Right renal pelvis (tissue), 4 donors: Measurements from ENCODE around the gene KSR1. TPM values are rescaled to one million over a fixed set of nuclear protein-coding genes. Genes with fewer than 3 reads are reported as not detected.
"Not testable (repeated sequence)": the region's sequence is repeated elsewhere in the genome, so short reads cannot be mapped to it uniquely, and the experiment has no call there.

ENCODE experiments used
- DNase-seq, 4 donors: peaks; one replicate each; pipeline ENCODE4 v3.0.0-alpha.2; 2013; ENCODE audit warnings: low read depth in 4 of 4, low spot score in 3 of 4, missing footprints in 1 of 4
- polyA plus RNA-seq, 4 donors: library from polyadenylated mRNA; unstranded; fragments of 120-200 nt; gene quantifications; one replicate each; pipeline ENCODE4 v1.2.1, GENCODE V29; 2013; ENCODE audit not compliant: insufficient read length in 4 of 4

KSR1 gene
- polyA plus RNA-seq, 4 donors = 41.7 to 54.6 (median 48.1) TPM

DNA sequence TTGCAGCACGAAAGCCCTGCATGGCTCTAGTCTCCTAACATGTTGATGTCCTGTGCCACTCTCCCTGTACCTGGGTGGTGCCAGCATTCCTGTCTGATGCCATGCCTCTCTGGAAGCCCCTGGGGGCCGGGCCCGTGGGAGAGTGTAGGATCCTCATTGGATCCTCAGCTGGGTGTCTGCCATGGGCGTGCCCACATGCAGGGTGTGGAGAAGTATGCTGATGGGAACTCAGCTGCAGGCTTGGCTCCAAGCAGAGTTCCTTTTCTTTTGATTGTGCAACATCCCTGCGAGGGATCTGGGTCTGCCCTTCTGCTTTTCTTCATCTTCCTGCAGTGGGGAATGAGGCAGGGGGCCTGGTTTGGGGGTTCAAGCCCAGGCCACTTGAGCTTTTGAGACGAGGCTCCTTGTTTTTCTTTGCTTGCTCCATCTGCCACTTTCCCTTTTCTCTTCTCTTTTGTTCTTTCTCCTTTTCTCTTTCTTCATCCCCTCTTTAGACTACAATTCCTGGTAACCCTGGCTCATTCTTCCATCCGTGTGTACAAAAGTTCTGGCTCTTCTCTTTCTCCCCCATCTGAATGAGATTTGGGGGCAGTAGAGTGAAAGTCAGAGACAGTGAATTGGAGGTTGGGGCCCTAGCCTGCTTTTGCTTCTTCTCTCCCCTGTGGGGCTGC, 32.9 kb downstream of the KSR1 start:
- DNase-seq = no peak

DNA sequence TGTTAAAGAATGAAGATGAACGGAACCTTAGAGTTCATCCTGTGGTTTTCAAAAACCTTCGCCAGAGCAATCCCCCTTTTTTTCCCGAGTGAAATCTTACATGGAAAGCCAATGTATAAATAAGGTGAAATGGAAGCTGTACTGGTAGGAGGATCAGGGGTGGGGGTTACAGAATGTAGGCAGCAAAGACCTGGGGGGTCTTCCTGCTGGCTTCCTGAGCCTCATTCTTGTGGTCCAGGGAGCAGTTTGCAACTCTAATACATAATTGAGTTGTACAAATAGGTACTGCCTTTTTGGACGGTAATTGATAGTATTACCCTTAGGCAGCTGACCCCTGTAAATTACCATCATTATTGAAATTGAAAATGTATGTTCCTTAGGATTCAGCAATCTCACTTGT, 34.1 kb downstream of the KSR1 start:
- no peak for DNase-seq

DNA sequence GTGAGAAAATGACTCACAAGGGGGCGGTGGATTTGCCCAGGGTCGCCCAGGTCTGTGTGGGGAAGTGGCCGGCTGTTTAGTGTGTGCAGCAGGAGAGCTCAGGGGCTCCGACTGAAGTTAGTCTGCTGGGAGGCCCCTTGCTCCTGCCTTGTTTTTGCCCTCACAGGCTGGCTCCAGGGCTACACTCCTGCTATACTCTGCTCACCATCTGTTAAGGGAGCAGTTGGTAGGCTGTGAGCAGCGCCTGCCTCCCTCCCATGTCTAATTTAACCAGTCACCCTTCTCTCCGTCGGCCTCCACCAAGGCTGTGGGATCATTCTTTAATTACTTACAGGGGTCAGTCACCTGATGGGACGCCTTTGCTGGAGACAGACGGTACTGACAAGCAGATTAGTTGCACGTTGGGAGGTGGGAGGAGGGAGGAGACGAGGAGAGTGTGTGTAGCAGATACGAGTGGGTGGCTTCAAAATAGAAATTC, 35.5 kb downstream of the KSR1 start:
- no peak for DNase-seq

DNA sequence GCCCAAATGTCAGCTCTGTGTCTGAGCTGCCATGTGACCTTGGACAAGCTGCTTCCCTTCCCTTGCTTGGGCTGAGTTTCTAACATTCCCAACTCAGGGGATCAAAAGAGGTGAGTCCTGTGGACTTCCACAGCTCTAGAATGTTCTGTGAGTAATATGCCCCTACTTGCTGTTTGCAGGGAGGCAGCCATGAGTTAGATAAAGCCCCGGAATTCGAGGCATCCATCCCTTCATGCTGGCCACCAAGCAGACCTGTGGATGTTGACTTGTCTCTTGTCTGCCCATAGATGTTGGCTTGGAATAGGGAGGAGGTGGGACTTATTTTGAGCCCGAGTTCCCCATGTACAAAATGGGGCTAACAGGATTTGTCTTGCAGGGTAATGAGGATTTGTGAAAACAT, 36.2 kb downstream of the KSR1 start:
- DNase-seq = no peak

DNA sequence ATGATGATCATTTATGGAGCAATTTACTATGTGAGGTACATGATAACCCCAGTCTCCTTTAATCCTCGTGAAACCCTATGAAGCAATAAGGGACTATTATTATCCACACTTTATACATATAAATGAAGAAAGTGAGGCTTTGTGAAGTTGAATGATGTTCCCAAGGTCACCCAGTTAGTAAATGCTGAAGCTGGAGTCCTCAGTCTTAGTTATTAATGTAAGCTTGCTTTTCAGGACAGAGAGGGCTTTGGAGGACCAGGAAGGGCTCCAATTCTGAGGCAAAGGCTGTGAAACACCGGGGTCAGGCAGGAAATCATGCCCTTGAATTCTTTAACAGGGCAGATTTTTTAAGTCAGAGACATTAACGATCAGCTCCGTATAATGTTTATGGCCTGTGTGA, 36.8 kb downstream of the KSR1 start:
- DNase-seq = no peak

DNA sequence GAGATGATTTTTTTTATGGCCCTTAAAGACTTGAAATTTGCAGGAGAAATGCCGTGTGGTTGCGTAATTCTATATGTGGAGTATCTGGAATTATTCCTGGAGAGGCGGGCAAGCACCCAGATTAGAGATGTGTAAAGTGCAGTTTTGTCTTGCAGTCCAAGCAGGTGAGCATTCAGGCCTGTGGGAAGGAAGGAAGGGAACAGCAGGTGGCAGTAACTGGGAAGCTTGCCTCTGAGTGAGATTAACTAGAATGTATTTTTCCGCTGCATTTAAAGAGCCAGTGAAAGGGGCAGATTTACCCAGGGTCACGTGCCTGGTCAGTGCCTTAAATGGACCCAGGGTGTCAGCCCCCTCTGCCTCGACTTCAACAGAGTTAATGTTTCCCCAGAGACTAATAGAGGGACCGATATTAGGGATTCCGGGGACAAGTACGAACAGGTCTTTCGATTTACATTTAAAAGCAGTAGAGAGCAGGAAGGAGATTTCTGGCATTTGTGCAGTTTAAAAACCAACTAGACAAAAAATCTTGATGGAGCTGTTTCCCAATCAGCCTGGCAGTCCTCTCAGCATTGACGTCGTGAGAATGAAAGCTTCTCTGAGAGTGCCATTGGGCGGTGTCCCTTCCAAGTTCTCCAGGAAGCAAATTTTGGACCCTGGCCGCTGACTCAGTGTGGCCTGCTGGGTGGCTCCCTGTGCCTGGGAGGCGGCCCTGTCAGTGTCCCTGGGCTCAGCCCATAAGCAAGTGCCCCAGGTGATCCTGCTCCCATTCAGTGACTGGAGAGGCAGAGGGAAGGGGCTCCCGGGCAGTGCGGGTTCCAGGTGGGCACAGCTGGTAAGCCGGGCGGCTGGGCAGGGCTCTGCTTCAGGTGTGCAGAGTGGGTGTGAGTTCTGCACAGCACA, 38.2 kb downstream of the KSR1 start:
- no peak for DNase-seq

DNA sequence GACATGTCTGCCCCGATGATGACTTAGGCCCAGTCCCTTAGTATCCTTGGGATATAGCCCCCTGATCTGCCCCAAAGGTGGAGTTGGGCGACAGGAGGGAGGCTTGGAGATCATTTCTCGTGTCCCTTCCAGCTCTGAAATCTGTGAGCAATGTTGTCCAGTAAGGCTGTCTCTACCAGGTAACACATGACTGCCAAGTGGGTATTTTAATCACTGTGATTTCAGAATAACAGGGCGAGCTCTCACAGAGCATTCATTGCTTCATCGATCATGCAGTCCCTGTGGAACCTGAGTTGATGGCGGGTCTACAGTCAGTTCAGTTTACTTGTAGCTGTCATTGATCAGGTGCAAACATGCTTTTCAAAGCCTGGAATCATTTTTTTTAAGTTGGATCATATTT, 39.2 kb downstream of the KSR1 start:
- DNase-seq = no peak

DNA sequence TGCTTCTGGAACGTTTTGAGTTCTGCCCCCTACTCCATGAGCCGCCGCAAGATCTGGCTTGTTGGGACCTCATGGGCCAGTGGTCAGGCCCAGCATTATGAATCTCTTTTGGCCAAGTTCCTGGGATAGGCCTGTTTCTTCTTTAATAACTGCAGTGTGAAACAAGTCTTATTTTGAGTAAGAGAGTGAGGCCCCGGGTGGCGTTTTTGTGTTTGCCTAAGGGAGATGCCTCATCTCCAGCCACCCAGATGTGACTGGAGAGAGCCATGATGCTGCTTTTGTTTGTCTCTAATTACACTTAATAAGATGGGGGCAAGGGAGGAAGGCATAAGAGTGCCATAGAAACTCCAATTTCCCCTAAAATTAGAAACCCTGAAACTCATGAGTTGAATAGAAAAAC, 39.8 kb downstream of the KSR1 start:
- DNase-seq = no peak

DNA sequence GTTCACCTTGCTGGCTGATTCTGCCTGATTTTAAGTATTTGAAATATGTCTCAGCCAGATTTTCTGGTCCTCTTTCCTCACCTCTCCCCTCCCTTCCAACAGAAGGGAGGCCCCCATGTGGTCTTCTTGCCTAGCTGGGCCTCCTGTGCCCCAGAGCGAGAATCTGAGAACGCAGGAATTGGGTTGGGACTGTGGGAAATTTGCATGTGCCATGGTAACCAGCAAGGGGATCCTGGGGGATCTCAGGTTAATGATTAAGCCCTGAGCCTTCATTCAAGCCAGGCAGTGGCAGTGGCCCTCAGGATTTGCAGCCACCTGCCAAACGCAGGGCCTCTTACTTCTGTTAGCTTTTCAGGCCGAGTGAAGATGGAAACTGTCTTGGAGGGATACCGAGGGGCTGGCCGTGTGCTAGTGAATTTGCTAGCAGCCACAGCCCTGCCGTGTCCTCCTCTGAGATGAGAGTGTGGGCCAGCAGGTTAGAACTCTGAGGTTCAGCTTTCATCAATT, 40.2 kb downstream of the KSR1 start:
- DNase-seq = peak in 3 of 4 donors; percentile 61 to 83 (median 78)

DNA sequence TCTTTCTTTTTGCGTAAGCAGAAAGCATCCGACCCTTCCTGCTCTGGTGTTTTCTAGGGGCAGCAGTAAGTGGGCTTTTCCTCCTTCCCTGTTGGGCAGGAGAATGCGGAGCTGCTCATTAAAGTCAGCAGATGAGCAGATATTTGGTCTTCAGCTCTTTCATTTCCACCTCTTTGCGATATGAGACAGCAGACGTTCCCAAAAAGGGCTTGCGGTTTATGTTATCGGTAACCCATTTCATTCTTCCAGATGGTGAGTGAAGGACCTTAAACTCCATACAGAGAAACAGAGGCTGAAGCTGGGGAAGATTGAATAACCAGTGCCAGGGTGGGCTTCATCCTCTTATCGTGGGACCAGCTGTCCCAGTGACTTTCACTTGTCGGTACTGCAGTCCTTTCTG, 40.7 kb downstream of the KSR1 start:
- DNase-seq = no peak

DNA sequence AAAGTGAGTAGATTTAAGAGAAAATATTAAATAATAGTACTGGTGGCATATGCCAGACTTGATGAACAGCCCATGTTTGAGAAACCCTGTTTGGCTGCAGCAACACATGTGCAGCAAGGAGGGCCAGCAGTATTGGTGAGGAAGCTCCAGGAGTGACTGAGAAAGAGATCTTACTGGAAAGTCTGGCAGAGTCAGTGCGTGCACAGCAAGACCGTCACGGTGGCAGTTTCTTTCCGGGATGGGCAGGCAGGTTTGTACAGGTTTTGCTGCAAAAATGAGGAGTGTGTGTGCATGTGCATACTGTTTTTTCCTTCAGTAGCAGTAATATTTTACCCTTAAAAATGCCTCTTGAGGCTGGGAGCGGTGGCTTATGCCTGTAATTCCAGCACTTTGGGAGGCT, 41.4 kb downstream of the KSR1 start:
- no peak for DNase-seq

DNA sequence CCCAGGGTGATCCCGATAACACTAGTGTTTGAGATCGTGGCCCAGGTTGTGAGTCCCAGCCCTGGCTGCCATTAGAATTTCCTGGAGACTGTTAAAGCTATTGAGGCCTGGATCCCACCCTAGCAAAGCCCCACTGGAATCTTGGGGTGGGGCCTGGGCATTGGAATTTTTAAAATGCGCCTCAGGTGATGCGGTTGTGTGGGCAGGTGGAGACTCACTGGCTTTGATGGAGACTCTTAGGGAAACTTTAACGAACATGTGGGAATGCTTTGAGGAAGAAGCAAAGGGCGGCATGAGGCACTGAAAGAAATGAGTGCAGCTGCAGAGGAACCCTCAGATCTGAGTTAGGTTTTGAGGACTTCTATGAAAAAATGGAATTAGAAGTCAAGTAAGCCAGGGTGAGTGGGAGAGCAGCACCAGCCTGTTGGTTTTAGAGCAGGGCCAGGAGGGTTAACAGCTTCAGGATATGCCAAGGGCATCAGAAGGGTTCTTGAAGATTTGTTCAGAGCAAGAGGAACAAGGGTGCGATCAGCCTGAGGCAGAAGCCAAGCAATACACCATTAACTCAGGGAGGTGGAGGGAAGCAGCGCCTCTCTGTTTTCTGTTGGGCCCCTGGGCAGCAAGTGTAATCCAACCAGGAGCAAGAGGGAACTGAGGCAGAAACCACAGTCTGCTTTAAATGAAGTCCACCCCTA, 42.5 kb downstream of the KSR1 start:
- DNase-seq = no peak

DNA sequence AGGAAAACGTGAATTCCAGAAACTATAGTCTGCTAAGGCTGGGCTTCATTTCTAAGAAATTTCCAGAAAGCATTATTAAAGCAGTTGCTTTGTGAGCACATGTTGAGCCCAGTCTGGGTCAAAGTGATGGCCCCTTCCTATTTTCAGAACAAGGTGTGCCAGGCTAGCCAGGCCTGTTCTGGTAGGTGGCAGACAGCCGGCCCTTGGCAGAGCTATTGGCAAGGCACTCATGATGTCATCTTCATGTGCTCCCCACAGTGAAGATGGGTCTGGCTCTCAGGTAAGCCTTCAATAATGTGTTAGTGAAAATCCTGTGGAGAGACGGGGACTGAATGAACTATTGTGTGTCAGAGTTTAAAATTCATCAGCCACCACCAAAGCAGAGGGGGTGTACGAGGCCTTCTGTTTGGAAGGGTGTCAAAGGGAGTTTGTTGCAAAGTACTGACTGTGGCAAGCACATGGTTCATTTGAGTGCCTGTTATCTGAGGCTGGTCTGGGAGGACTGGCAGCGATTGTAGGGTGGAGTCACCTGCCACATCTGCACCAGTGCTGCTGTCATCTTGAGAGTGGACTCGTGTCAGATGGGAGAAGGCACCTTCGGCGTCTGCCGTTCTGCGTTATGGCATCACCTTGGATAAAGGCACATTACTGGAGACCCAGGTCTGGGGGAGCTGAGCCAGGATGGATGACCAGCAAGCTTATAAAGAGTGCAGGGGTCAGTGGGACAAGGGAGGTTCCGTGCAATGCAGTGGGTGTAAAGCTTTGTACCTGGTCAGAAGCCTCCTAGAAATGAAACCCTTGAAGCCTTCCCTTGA, 43.4 kb downstream of the KSR1 start:
- no peak for DNase-seq

DNA sequence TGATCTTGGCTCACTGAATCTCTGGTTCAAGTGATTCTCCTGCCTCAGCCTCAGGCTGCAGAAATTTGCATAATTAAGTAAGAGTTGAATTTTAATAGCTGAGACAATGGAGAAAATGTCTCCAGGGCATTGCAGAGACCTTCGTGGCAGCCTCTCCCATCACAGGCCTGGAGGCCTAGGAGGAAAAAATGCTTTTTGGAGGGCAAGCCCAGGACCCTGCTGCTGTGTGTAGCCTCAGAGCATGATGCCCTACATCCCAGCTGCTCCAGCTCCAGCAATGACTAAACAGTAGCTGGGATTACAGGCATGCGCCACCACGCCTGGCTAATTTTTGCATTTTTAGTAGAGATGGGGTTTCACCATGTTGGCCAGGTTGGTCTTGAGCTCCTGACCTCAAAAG, 45.1 kb downstream of the KSR1 start:
- not testable (repeated sequence) for DNase-seq

DNA sequence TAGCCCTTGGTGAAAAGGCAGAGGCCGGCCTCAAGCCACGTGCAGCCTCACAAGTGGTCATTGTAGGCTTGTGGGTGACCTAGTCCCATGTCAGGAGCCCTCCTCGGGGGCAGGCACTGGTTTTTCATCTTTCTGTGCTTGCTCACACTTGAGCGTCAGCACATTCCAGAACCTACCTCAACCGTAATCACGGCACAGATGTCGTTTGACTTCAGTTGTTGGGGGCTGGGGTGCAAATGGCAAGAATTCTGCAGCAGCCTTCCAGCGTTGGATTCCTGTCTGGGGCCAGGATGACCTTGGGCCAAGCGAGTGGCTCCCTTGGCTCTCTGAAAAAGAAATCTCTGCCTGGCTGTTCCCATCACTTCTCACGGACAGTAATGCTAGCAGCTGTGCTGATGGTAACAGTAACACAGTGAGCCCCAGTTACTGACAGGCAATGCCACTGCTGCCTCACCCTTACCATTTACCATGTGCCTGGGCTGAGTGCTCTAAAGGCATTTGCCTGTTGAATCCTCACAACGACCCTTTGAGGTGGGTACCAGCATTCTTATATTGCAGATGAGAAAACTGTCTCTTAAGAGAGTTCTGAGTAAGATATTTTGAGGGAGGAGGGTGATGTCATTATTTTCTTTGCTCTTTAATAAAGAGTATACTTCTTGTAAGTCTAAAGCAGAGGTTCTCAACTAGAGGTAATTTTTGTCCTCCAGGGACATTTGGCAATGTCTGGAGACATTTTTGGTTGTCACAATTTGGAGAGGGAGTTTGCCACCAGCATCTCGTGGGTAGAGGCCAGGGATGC, 46.5 kb downstream of the KSR1 start:
- DNase-seq = no peak

DNA sequence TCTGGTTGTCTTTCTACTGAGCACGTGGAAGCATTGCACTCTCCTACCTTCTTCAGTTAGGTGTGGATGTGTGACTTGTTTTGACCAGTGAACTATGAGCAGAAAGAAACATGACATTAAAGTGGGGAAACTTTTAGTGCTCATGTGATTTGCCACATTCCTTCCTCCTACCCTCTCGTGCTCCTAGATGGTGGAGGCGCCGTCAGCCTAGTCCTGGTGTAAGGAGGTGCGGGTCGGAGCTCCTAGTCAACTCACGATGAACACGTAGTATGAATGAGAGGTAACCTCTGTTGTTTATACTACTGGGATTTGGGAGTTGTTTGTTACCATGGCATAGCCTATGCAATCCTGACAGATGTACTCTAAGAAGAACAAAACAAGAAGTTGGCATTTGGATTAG, 47.4 kb downstream of the KSR1 start:
- DNase-seq = no peak

DNA sequence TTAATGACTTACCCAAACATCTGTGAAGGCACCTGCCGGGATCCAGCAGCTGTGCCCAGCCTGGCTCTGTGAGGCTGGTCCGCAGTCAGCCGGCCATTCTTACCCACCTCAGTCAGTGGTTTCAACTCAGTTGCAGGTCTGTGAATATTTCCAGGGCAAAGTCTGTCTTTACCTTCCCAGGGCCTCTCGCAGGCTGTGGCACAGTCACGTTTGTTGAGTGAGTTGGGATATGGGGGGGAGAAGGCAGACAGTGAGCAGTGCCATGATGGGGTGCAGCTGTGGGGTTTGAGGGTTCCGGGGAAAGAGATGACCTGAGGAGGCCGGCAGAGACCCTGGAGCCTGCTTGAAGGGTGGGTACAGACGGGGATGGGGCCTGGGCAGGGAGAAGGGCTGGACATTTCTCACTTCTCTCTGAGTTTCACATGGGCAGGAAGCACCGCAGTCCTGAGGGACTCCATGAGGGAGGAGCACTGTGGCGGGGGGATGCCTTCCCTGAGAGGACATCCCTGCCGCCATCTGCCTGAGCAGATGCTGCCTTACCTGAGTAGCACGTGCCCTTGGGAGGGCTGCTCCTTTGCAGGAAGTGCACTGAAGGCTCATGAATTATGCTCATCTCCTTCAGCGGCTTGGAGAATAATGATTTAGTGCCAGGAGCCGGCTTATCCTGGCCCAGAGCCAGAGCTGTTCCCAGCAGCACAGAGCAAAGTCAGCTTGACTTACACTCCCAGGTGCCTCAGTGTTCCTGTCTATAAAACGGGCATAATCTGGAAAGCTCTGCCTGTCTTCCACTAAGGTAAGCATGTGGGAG, 48.1 kb downstream of the KSR1 start:
- no peak for DNase-seq

DNA sequence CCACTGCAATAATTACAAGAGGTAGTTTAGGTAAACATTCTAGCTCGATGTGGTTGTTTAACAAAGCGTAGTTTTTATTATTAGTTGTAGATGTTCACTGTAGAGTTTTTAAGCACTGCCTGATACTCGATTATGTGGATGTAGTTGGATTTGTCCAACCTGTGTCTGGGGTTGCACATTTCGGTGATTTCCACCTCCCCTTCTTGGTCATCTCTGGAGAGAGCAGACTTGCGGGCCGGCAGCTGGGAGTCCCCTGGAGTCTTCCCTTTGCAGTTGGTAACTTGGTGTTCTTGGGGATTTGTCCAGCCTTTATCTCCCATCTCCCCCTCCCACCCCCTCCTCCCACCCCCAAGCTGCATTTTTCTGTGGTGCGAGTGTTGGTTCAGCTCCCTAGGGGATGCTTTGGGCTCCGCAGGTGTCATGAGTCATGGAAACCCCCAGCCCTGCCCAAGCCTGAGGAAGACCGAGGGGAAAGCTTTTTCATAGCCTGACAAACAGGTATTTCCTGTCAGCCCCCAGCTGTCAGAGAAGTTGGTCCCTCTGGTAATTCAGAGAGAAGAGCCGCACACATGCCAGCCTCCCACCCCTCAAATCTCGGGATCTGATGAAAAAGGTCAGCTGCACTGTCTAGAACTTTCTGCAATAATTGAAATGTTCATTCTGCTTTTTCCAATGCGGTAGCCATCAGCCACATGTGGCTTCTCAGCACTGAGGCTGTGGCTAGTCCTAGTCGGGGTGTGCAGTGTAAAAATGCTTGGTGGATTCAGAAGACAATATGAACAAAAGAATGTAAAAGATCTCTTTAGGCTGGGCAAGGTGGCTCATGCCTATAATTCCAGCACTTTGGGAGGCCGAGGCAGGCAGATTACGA, 50.3 kb downstream of the KSR1 start:
- DNase-seq = no peak
